ENCODE results near the gene HCST. TPM values are rescaled to one million over a fixed set of nuclear protein-coding genes. Genes with fewer than 3 reads are reported as not detected.

The HCST gene
- 50.7 TPM for total RNA-seq
- polyA plus RNA-seq = 158 TPM
- long read RNA-seq, donor 1, transcript HCST-201 (4 exons, 613 nt) = major isoform, 7 of 8 reads
- long read RNA-seq, donor 1, partial matches to known transcripts = 0 of 8 reads
- long read RNA-seq, donor 1, other reads (novel, unspliced or antisense) = 0 of 8 reads
- long read RNA-seq, donor 2, transcript HCST-202 (4 exons, 445 nt) = minor isoform, 12 of 43 reads
- long read RNA-seq, donor 2, transcript HCST-201 (4 exons, 613 nt) = major isoform, 31 of 43 reads
- long read RNA-seq, donor 2, partial matches to known transcripts = 0 of 43 reads
- long read RNA-seq, donor 2, other reads (novel, unspliced or antisense) = 0 of 43 reads
- long read RNA-seq, donor 3, transcript HCST-202 (4 exons, 445 nt) = minor isoform, 16 of 82 reads
- long read RNA-seq, donor 3, transcript HCST-201 (4 exons, 613 nt) = major isoform, 61 of 82 reads
- long read RNA-seq, donor 3, partial matches to known transcripts = 5 of 82 reads
- long read RNA-seq, donor 3, other reads (novel, unspliced or antisense) = 0 of 82 reads
- long read RNA-seq, donor 4, transcript HCST-201 (4 exons, 613 nt) = major isoform, 16 of 30 reads
- long read RNA-seq, donor 4, transcript HCST-202 (4 exons, 445 nt) = minor isoform, 7 of 30 reads
- long read RNA-seq, donor 4, partial matches to known transcripts = 7 of 30 reads
- long read RNA-seq, donor 4, other reads (novel, unspliced or antisense) = 0 of 30 reads
- long read RNA-seq, donor 5, transcript HCST-201 (4 exons, 613 nt) = major isoform, 63 of 73 reads
- long read RNA-seq, donor 5, transcript HCST-202 (4 exons, 445 nt) = minor isoform, 10 of 73 reads
- long read RNA-seq, donor 5, partial matches to known transcripts = 0 of 73 reads
- long read RNA-seq, donor 5, other reads (novel, unspliced or antisense) = 0 of 73 reads
- long read RNA-seq, donor 6, transcript HCST-201 (4 exons, 613 nt) = major isoform, 25 of 28 reads
- long read RNA-seq, donor 6, partial matches to known transcripts = 0 of 28 reads
- long read RNA-seq, donor 6, other reads (novel, unspliced or antisense) = 0 of 28 reads
- long read RNA-seq, donor 7, transcript HCST-202 (4 exons, 445 nt) = minor isoform, 9 of 50 reads
- long read RNA-seq, donor 7, transcript HCST-201 (4 exons, 613 nt) = major isoform, 41 of 50 reads
- long read RNA-seq, donor 7, partial matches to known transcripts = 0 of 50 reads
- long read RNA-seq, donor 7, other reads (novel, unspliced or antisense) = 0 of 50 reads
- long read RNA-seq, donor 8, transcript HCST-201 (4 exons, 613 nt) = major isoform, 8 of 10 reads
- long read RNA-seq, donor 8, partial matches to known transcripts = 0 of 10 reads
- long read RNA-seq, donor 8, other reads (novel, unspliced or antisense) = 0 of 10 reads
- long read RNA-seq, donor 9, transcript HCST-201 (4 exons, 613 nt) = major isoform, 29 of 35 reads
- long read RNA-seq, donor 9, transcript HCST-202 (4 exons, 445 nt) = minor isoform, 6 of 35 reads
- long read RNA-seq, donor 9, partial matches to known transcripts = 0 of 35 reads
- long read RNA-seq, donor 9, other reads (novel, unspliced or antisense) = 0 of 35 reads
- long read RNA-seq, donor 10, transcript HCST-201 (4 exons, 613 nt) = major isoform, 31 of 38 reads
- long read RNA-seq, donor 10, transcript HCST-202 (4 exons, 445 nt) = minor isoform, 7 of 38 reads
- long read RNA-seq, donor 10, partial matches to known transcripts = 0 of 38 reads
- long read RNA-seq, donor 10, other reads (novel, unspliced or antisense) = 0 of 38 reads

GRCh38 chr19:35901854-35902661 is at the start of gene HCST:
HCST (plus strand) TSS chr19:35902529; CDS start chr19:35902594, 65 bp downstream.
- Histone ChIP-seq H3K27ac (ENCODE audit: low read depth in 1 of 2, low read length in 1 of 2) (peak within 1 kb of the TSS; percentile 96 to 97), H3K4me3 (ENCODE audit: low read length in 2 of 2) (peak within 1 kb of the TSS; percentile 66 to 85), H3K36me3 (ENCODE audit: control insufficient read depth in 2 of 2, insufficient read depth in 2 of 2, low read length in 1 of 2) (peaks cover 12 to 14% of the 10 kb centered on the region in 2 donors), H3K27me3 (ENCODE audit: control insufficient read depth in 2 of 2, insufficient read depth in 1 of 2, low read length in 1 of 2) (no peaks in the 10 kb centered on the region), H3K9me3 (ENCODE audit: control insufficient read depth in 2 of 2, insufficient read depth in 1 of 2, low read length in 1 of 2) (no peaks in the 10 kb centered on the region), H3K4me1 (ENCODE audit: control insufficient read depth in 2 of 2, insufficient read depth in 2 of 2, low read length in 2 of 2) (peaks cover 29 to 62% of the 10 kb centered on the region in 2 donors)
- peak in 5 of 9 donors; percentile 48 to 82 (median 63) for DNase-seq (ENCODE audit: low read depth in 6 of 9, low spot score in 9 of 9)
- WGBS = 1% methylated on average over 6 of the region's 6 CpGs

GRCh38 chr19:35853038-35853756 is 49.1 kb upstream of the HCST start:
- Histone ChIP-seq H3K9me3 (ENCODE audit: control insufficient read depth in 2 of 2, insufficient read depth in 1 of 2, low read length in 1 of 2) (peaks cover 0 to 3% of the 10 kb centered on the region in 2 donors), H3K27ac (ENCODE audit: low read depth in 1 of 2, low read length in 1 of 2) (no peak overlapping the region), H3K36me3 (ENCODE audit: control insufficient read depth in 2 of 2, insufficient read depth in 2 of 2, low read length in 1 of 2) (no peaks in the 10 kb centered on the region), H3K4me3 (ENCODE audit: low read length in 2 of 2) (no peak overlapping the region), H3K4me1 (ENCODE audit: control insufficient read depth in 2 of 2, insufficient read depth in 2 of 2, low read length in 2 of 2) (peaks cover 6 to 8% of the 10 kb centered on the region in 2 donors), H3K27me3 (ENCODE audit: control insufficient read depth in 2 of 2, insufficient read depth in 1 of 2, low read length in 1 of 2) (peaks cover 6 to 79% of the 10 kb centered on the region in 2 donors)
- WGBS = 86% methylated on average over 8 of the region's 8 CpGs
- DNase-seq (ENCODE audit: low read depth in 6 of 9, low spot score in 9 of 9) = no peak

GRCh38 chr19:35856546-35857149 is 45.7 kb upstream of the HCST start, which contains the start of gene KIRREL2:
KIRREL2 (plus strand) TSS chr19:35856911; CDS start chr19:35857120, 209 bp downstream.
- WGBS = 2% methylated on average over 42 of the region's 42 CpGs
- H3K36me3 ChIP-seq (ENCODE audit: control insufficient read depth in 2 of 2, insufficient read depth in 2 of 2, low read length in 1 of 2) = no peaks in the 10 kb centered on the region
- H3K27ac ChIP-seq (ENCODE audit: low read depth in 1 of 2, low read length in 1 of 2) = no peak within 1 kb of the TSS
- peaks cover 0 to 3% of the 10 kb centered on the region in 2 donors for H3K9me3 ChIP-seq (ENCODE audit: control insufficient read depth in 2 of 2, insufficient read depth in 1 of 2, low read length in 1 of 2)
- peak in 2 of 9 donors; percentile 6 to 26 for DNase-seq (ENCODE audit: low read depth in 6 of 9, low spot score in 9 of 9)
- peaks cover 6 to 8% of the 10 kb centered on the region in 2 donors for H3K4me1 ChIP-seq (ENCODE audit: control insufficient read depth in 2 of 2, insufficient read depth in 2 of 2, low read length in 2 of 2)
- H3K27me3 ChIP-seq (ENCODE audit: control insufficient read depth in 2 of 2, insufficient read depth in 1 of 2, low read length in 1 of 2) = peaks cover 30 to 87% of the 10 kb centered on the region in 2 donors
- H3K4me3 ChIP-seq (ENCODE audit: low read length in 2 of 2) = peak within 1 kb of the TSS; percentile 24 to 44

DNA sequence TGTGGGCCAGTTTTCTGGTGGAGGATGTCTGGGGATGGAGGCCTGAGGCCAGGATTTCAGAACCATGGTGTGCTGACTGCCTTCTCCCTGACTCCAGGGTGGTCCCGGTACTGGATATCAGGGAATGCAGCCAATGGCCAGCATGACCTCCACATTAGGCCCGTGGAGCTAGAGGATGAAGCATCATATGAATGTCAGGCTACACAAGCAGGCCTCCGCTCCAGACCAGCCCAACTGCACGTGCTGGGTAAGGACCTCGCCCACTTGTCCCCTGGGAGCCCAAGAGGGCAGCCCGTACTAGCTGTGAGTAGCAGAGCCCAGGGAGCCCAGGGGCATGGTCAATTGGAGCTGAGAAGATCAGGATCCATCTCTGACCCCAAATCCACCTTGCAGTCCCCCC is 44.0 kb upstream of the HCST start:
- H3K27me3 ChIP-seq (ENCODE audit: control insufficient read depth in 2 of 2, insufficient read depth in 1 of 2, low read length in 1 of 2) = peaks cover 40 to 91% of the 10 kb centered on the region in 2 donors
- whole genome bisulfite sequencing = 91% methylated on average over 6 of the region's 6 CpGs

DNA sequence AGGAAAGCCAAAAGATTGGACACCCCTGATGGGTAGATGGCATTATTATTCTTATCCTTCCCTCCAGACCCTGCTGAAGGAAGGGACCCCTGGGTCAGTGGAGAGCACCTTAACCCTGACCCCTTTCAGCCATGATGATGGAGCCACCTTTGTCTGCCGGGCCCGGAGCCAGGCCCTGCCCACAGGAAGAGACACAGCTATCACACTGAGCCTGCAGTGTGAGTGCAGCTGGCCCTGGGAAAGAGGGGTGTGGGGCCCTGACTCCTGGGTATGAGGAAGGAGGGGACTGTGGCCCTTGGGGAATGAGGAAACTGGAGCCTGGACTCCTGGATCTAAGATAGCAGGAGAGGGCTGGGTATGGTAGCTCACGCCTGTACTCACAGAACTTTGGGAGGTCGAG is 42.9 kb upstream of the HCST start:
- Histone ChIP-seq H3K27me3 (ENCODE audit: control insufficient read depth in 2 of 2, insufficient read depth in 1 of 2, low read length in 1 of 2) (peaks cover 40 to 86% of the 10 kb centered on the region in 2 donors), H3K36me3 (ENCODE audit: control insufficient read depth in 2 of 2, insufficient read depth in 2 of 2, low read length in 1 of 2) (no peaks in the 10 kb centered on the region), H3K9me3 (ENCODE audit: control insufficient read depth in 2 of 2, insufficient read depth in 1 of 2, low read length in 1 of 2) (peaks cover 0 to 3% of the 10 kb centered on the region in 2 donors), H3K27ac (ENCODE audit: low read depth in 1 of 2, low read length in 1 of 2) (no peak overlapping the region), H3K4me3 (ENCODE audit: low read length in 2 of 2) (no peak overlapping the region), H3K4me1 (ENCODE audit: control insufficient read depth in 2 of 2, insufficient read depth in 2 of 2, low read length in 2 of 2) (peaks cover 6 to 8% of the 10 kb centered on the region in 2 donors)
- 87% methylated on average over 4 of the region's 4 CpGs for WGBS
- DNase-seq (ENCODE audit: low read depth in 6 of 9, low spot score in 9 of 9) = no peak

More for the DNA sequence above, 44.0 kb upstream of the HCST start:
- H3K36me3 ChIP-seq (ENCODE audit: control insufficient read depth in 2 of 2, insufficient read depth in 2 of 2, low read length in 1 of 2) = no peaks in the 10 kb centered on the region
- no peak overlapping the region for H3K27ac ChIP-seq (ENCODE audit: low read depth in 1 of 2, low read length in 1 of 2)
- no peak overlapping the region for H3K4me3 ChIP-seq (ENCODE audit: low read length in 2 of 2)
- peaks cover 0 to 3% of the 10 kb centered on the region in 2 donors for H3K9me3 ChIP-seq (ENCODE audit: control insufficient read depth in 2 of 2, insufficient read depth in 1 of 2, low read length in 1 of 2)
- no peak for DNase-seq (ENCODE audit: low read depth in 6 of 9, low spot score in 9 of 9)
- H3K4me1 ChIP-seq (ENCODE audit: control insufficient read depth in 2 of 2, insufficient read depth in 2 of 2, low read length in 2 of 2) = peaks cover 6 to 8% of the 10 kb centered on the region in 2 donors

DNA sequence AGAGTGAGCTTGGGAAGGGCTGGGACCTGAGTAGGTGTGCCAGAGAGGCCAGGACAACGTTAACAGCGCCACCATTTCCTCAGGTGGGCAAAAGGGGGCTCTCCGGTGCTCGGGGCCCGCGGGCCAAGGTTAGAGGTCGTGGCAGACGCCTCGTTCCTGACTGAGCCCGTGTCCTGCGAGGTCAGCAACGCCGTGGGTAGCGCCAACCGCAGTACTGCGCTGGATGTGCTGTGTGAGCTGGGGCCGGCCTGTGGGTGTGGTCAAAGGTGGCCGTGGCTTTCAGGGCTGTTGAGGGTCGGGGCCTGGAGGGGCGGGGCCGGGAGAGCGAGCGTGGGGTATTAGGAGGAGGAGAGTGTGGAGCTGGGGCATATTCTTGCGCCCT is 41.9 kb upstream of the HCST start:
- H3K27ac ChIP-seq (ENCODE audit: low read depth in 1 of 2, low read length in 1 of 2) = no peak overlapping the region
- H3K27me3 ChIP-seq (ENCODE audit: control insufficient read depth in 2 of 2, insufficient read depth in 1 of 2, low read length in 1 of 2) = peaks cover 40 to 83% of the 10 kb centered on the region in 2 donors
- WGBS = 18% methylated on average over 24 of the region's 24 CpGs
- no peak for DNase-seq (ENCODE audit: low read depth in 6 of 9, low spot score in 9 of 9)
- H3K9me3 ChIP-seq (ENCODE audit: control insufficient read depth in 2 of 2, insufficient read depth in 1 of 2, low read length in 1 of 2) = peaks cover 0 to 3% of the 10 kb centered on the region in 2 donors
- no peaks in the 10 kb centered on the region for H3K36me3 ChIP-seq (ENCODE audit: control insufficient read depth in 2 of 2, insufficient read depth in 2 of 2, low read length in 1 of 2)
- peaks cover 6 to 8% of the 10 kb centered on the region in 2 donors for H3K4me1 ChIP-seq (ENCODE audit: control insufficient read depth in 2 of 2, insufficient read depth in 2 of 2, low read length in 2 of 2)
- H3K4me3 ChIP-seq (ENCODE audit: low read length in 2 of 2) = no peak overlapping the region
